Ovary (tissue), 3 donors: Measurements from ENCODE around the gene PLPP2.

Experiments
- POLR2A ChIP-seq: fragments of 450-650 bp; IDR thresholded peaks from one replicate; pipeline ENCODE4 v1.6.1; 2017; ENCODE audit warnings: antibody characterized with exemption, mild to moderate bottlenecking, moderate library complexity
- TF ChIP-seq, protein P1 (sequence below), 3 donors: fragments of 450-650 bp in 2 of 3; fragments of 200-600 bp in 1 of 3; IDR thresholded peaks; one replicate each; pipeline versions ENCODE4 v1.5.1 to v1.8.0; 2016 to 2022; ENCODE audit warnings: antibody characterized with exemption in 3 of 3, mild to moderate bottlenecking in 1 of 3
- donor health status: DM: no; HTN: no; CAD: no.

DNA sequence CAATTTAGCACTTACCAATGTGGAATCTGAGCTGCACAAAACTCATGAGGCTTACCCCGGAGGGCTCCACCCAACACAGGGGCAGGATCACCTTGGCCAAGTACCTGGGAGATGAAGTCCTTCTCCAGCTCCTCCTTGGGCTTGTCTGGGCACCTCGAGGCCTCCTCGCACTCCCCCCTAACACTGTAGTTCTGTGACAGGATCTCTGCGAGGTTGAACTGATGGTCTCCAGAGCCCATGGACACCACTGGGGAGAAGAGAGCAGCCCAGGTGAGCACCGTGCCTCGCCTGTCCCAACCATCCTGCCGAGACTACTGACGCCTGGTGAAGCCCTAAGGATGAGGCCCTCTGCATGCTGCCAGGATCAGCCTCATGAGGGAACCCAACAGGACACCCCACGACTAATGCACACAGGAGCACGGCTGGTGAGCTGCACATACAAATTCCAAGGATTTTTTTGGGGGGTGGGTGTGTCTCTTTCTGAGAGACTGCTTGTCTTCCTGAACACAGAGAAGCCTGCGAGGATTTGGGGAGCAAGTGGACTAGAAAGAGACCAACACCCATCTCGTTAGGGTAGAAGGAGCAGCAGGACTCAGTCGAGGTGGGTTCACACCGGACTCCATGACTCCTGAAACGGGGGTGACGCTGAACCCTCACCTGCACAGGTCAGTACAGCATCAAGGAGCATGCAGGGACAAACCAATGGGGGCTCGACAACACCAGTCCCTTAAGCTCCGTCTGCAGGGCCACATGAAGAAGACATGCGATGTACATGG is 43.3 kb upstream of the PLPP2 start:
- TF ChIP-seq POLR2A, result no peak
- TF ChIP-seq, protein P1, sequence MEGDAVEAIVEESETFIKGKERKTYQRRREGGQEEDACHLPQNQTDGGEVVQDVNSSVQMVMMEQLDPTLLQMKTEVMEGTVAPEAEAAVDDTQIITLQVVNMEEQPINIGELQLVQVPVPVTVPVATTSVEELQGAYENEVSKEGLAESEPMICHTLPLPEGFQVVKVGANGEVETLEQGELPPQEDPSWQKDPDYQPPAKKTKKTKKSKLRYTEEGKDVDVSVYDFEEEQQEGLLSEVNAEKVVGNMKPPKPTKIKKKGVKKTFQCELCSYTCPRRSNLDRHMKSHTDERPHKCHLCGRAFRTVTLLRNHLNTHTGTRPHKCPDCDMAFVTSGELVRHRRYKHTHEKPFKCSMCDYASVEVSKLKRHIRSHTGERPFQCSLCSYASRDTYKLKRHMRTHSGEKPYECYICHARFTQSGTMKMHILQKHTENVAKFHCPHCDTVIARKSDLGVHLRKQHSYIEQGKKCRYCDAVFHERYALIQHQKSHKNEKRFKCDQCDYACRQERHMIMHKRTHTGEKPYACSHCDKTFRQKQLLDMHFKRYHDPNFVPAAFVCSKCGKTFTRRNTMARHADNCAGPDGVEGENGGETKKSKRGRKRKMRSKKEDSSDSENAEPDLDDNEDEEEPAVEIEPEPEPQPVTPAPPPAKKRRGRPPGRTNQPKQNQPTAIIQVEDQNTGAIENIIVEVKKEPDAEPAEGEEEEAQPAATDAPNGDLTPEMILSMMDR (IDR thresholded peaks at IDR 0.05), result no peak
